Measurements from ENCODE around the gene RBM43. TPM values are rescaled to one million over a fixed set of nuclear protein-coding genes. Genes with fewer than 3 reads are reported as not detected.

The RBM43 gene
- 2.7 and 2.9 TPM in 2 replicates for total RNA-seq

GRCh38 chr2:151261231-151261976 lies at the start of gene RBM43:
Gene RBM43 (minus strand): TSS chr2:151261863. CDS start chr2:151261727, 136 bp downstream.

Other genes with a start within 250 kb of the RBM43 start
- 12.0 and 44.2 TPM in 2 replicates for gene NMI, start 27.8 kb upstream of the RBM43 start, total RNA-seq
- gene TNFAIP6, start 95.7 kb upstream of the RBM43 start, total RNA-seq = under 0.01 and 0.91 TPM in 2 replicates
- gene RIF1, start 148.0 kb upstream of the RBM43 start, total RNA-seq = 40.3 and 51.7 TPM in 2 replicates

Data from epithelial cell of umbilical artery (primary cell).